LNCaP clone FGC (cell line): ENCODE data around the gene CCDC61.

ENCODE experiments used
- DNase-seq: peaks from one replicate; pipeline ENCODE4 v3.0.0-alpha.2; 2011; ENCODE audit warnings: low read depth
- H3K4me3 ChIP-seq: 2 replicates; pipeline ENCODE4 v1.5.1; 2011; ENCODE audit warnings: mild to moderate bottlenecking, low read depth, low read length, control low read depth
- TF ChIP-seq, protein P1 (sequence below): IDR thresholded peaks from 2 replicates; pipeline ENCODE4 v1.5.1; 2012; ENCODE audit warnings: mild to moderate bottlenecking; ENCODE audit not compliant: control insufficient read depth, insufficient read depth; ENCODE audit errors: extremely low read depth

CCDC61 gene

DNA sequence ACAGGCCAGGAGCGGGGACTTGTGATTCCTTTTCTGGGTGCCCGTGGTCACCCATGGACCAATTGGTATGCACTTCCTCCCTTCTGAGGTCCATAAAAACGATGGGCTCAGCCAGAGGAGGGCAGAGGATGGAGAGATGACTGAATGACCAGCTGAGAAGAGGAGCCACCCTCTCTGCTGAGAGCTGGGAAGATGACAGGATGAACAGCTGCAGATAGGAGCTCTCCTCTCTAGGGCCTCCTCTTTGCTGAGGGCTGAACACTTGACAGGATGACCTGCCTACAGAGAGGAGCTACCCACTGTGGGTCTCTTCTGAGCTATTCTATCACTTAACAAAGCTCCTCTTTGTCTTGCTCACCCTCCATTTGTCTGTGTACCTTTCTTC, 41.5 kb downstream of the CCDC61 start:
- H3K4me3 ChIP-seq = no peak overlapping the region
- DNase-seq = no peak
- TF ChIP-seq, protein P1, sequence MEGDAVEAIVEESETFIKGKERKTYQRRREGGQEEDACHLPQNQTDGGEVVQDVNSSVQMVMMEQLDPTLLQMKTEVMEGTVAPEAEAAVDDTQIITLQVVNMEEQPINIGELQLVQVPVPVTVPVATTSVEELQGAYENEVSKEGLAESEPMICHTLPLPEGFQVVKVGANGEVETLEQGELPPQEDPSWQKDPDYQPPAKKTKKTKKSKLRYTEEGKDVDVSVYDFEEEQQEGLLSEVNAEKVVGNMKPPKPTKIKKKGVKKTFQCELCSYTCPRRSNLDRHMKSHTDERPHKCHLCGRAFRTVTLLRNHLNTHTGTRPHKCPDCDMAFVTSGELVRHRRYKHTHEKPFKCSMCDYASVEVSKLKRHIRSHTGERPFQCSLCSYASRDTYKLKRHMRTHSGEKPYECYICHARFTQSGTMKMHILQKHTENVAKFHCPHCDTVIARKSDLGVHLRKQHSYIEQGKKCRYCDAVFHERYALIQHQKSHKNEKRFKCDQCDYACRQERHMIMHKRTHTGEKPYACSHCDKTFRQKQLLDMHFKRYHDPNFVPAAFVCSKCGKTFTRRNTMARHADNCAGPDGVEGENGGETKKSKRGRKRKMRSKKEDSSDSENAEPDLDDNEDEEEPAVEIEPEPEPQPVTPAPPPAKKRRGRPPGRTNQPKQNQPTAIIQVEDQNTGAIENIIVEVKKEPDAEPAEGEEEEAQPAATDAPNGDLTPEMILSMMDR = no peak

DNA sequence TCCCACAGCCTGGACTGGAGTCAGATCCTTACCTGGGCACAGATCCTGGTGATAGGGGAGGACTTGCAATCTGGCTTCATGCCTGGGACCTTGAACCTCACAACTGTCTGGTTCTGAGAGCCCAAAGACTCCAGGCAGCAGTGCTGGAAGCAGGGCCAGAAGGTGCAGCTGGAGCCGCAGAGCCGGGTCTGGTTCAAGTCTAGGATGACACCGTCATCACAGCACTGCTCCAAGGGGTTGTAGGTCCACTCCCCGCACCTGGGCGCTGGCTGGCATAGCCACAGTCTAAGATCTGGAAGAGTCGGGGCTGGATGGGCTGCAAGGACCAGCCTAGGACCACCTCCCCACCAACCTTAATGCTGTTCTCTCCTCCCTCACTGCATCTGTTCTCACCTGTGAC, 44.9 kb downstream of the CCDC61 start:
- no peak overlapping the region for H3K4me3 ChIP-seq
- TF ChIP-seq, protein P1 = no peak
- no peak for DNase-seq

DNA sequence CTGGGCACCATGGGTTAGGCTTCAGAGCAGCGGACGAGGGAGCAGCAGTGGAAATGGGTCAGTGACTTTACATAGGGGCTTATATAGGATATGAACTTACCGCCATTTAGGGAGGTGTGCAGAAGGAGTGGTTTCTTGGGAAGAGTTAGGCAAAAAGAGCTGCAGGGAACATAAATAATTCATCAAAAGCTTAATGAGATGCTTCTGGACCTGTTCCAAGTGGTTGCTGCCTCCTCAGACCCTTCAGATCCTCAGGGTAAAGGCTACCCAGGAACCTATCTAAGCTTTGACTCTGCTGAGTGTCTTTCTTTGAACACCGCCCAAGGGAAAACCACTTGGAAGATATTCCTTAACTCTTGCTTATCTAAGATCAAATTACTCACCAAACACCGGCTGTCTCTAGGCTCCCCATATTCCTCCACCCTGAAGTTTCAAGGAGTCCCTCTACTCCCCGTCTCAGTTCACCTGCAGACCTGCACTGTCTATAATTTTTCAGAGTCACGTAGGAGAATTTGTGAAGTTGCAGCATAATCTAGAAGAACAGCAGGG, 45.8 kb downstream of the CCDC61 start, which contains the start of gene IGFL4:
Gene IGFL4, minus strand, starts transcription at position 51 of the 549 bp plus-strand sequence. Its CDS starts 40 bp downstream, at position 11.
- TF ChIP-seq, protein P1 = no peak
- peak; percentile 36 for DNase-seq
- H3K4me3 ChIP-seq = no peak within 1 kb of the TSS

DNA sequence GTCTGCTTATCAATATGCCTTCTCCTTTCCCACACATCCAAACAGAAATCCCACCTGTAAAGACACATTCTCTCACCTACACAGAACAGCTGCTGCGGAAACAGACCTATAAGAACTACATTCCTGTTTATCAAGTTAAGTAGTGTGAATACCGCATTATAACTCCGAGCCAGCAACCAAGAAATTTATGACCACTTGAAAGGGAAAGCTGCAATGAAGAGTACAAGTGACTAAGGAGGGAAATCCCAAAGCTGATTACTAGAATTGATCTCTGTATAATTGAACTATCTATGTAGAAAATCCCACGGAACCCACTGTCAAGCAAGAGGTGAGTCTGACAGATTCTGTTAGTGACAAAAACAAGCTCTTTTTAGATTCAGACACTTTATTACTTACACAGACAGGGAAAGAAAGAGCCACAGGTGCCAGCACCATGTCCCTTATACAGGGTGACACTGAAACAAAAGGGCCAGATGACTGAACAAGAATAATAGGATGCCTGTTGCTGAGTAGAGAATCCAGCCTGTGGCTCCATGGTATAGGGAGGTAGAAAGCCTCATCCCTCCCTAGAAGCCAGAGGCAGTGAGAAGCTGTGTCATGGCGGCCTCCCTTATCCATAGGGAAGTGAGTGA, 47.1 kb downstream of the CCDC61 start:
- TF ChIP-seq, protein P1 = no peak
- no peak overlapping the region for H3K4me3 ChIP-seq
- DNase-seq = no peak

DNA sequence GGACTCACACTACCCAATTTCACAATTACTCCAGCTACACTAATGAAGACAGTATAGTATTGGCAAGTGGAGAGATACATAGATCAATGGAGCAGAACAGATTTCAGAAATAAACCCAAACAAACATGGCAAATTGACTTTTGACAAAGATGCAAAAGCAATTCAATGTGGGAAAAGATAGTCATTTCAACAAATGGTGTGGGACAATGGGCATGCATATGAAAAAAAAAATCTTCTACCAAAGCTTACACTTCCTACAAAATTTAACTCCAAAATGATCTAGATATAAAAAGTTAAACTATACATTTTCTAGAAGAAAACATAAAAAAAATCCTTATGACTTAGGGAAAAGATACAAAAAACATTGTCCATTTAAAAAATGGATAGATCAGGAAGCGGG, 48.3 kb downstream of the CCDC61 start:
- TF ChIP-seq, protein P1 = no peak
- no peak for DNase-seq
- H3K4me3 ChIP-seq = no peak overlapping the region

DNA sequence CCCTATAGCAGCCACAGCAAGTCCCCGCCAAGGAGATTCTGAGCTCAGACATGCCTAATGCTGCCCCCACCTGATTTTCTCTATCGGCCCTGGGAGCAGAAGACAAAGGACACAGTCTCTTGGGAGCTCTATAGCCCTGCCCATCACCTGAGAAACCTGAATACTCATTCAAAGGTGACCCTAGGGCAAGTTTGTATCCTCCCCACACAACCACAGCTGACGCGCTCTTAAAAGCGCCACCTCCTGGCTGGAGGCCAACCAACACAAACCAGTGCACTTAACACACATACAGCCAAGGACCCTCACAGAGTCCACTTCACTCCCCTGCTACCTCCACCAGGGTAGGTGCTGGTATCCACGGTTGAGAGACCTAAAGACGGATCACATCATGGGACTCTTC, 54.3 kb downstream of the CCDC61 start:
- DNase-seq = no peak
- no peak overlapping the region for H3K4me3 ChIP-seq
- TF ChIP-seq, protein P1 = no peak

DNA sequence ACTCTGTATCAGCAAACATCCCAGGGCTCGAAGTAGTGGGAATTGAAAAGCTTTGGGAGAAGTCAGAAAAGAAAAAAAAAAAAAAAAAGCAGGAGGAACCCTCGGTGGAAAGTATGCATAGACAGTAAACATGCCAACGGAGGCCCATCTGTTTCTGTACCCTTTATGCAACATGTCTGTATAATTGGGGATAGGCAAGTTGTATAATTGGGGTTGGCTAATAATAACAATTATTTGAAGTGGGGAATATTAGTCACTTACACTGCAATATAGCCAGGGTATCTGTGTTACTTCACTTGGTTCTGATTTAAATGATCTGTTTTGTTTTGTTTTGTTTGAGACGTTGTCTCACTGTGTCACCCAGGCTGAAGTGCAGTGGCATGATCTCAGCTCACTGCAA, 57.6 kb downstream of the CCDC61 start:
- DNase-seq = no peak
- TF ChIP-seq, protein P1 = no peak

More for the DNA sequence above, 57.6 kb downstream of the CCDC61 start:
- H3K4me3 ChIP-seq = no peak overlapping the region
